ES-I3 (cell line): ENCODE results near the gene SOBP.

Experiments used
- H3K36me3 ChIP-seq: 2 replicates; pipeline ENCODE4 v1.6.1; 2013; ENCODE audit warnings: mild to moderate bottlenecking, low read length, control low read depth, moderate library complexity; ENCODE audit not compliant: insufficient read depth
- H3K4me1 ChIP-seq: 2 replicates; pipeline ENCODE4 v1.6.1; 2013; ENCODE audit warnings: mild to moderate bottlenecking, control low read depth, low read length; ENCODE audit not compliant: insufficient read depth
- H3K9ac ChIP-seq: 2 replicates; pipeline ENCODE4 v1.6.1; 2013; ENCODE audit warnings: low read depth, mild to moderate bottlenecking, low read length, moderate library complexity
- H3K9me3 ChIP-seq: 2 replicates; pipeline ENCODE4 v1.6.1; 2013; ENCODE audit warnings: mild to moderate bottlenecking, low read length, moderate library complexity; ENCODE audit not compliant: control insufficient read depth, insufficient read depth

SOBP gene

GRCh38 chr6:107690643-107691061 is 200.7 kb downstream of the SOBP start:
- no peaks in the 10 kb centered on the region for H3K9me3 ChIP-seq
- peaks cover 10% of the 10 kb centered on the region; the same call in 1 of the 2 replicates for H3K4me1 ChIP-seq
- H3K9ac ChIP-seq = no peak overlapping the region
- no peaks in the 10 kb centered on the region for H3K36me3 ChIP-seq

- Histone ChIP-seq H3K9ac (no peak overlapping the region), H3K9me3 (no peaks in the 10 kb centered on the region), H3K4me1 (peaks cover 10% of the 10 kb centered on the region; the same call in 1 of the 2 replicates), H3K36me3 (no peaks in the 10 kb centered on the region)
Observed at GRCh38 chr6:107691062-107691751, 201.3 kb downstream of the SOBP start.

GRCh38 chr6:107692351-107692750 is 202.4 kb downstream of the SOBP start:
- Histone ChIP-seq H3K36me3 (no peaks in the 10 kb centered on the region), H3K9ac (no peak overlapping the region), H3K9me3 (no peaks in the 10 kb centered on the region), H3K4me1 (peaks cover 10% of the 10 kb centered on the region; the same call in 1 of the 2 replicates)

- Histone ChIP-seq H3K9me3 (no peaks in the 10 kb centered on the region), H3K36me3 (no peaks in the 10 kb centered on the region; the same call in 1 of the 2 replicates), H3K9ac (no peak overlapping the region), H3K4me1 (peaks cover 15% of the 10 kb centered on the region; the same call in 1 of the 2 replicates)
Observed at GRCh38 chr6:107695061-107695720, 205.3 kb downstream of the SOBP start.

GRCh38 chr6:107697682-107698081 is 207.8 kb downstream of the SOBP start:
- H3K9ac ChIP-seq = no peak overlapping the region
- no peaks in the 10 kb centered on the region; the same call in 1 of the 2 replicates for H3K36me3 ChIP-seq
- 0 out of 2 replicates have a peak, but pooled peaks cover 7% of the 10 kb centered on the region for H3K4me1 ChIP-seq
- H3K9me3 ChIP-seq = no peaks in the 10 kb centered on the region

- Histone ChIP-seq H3K36me3 (no peaks in the 10 kb centered on the region; the same call in 1 of the 2 replicates), H3K4me1 (0 out of 2 replicates have a peak, but pooled peaks cover 7% of the 10 kb centered on the region)
Observed at GRCh38 chr6:107698146-107698545, 208.2 kb downstream of the SOBP start.

GRCh38 chr6:107699254-107699653 is 209.3 kb downstream of the SOBP start:
- no peaks in the 10 kb centered on the region for H3K9me3 ChIP-seq
- no peaks in the 10 kb centered on the region; the same call in 1 of the 2 replicates for H3K36me3 ChIP-seq
- no peak overlapping the region for H3K9ac ChIP-seq
- H3K4me1 ChIP-seq = 0 out of 2 replicates have a peak, but pooled peaks cover 7% of the 10 kb centered on the region

More at GRCh38 chr6:107698146-107698545, 208.2 kb downstream of the SOBP start:
- Histone ChIP-seq H3K9ac (no peak overlapping the region), H3K9me3 (no peaks in the 10 kb centered on the region)

- Histone ChIP-seq H3K36me3 (no peaks in the 10 kb centered on the region; the same call in 1 of the 2 replicates), H3K4me1 (0 out of 2 replicates have a peak, but pooled peaks cover 7% of the 10 kb centered on the region), H3K9me3 (no peaks in the 10 kb centered on the region), H3K9ac (no peak overlapping the region)
Observed at GRCh38 chr6:107699697-107700325, 209.9 kb downstream of the SOBP start.

- H3K36me3 ChIP-seq = no peaks in the 10 kb centered on the region
- H3K4me1 ChIP-seq = 0 out of 2 replicates have a peak, but pooled peaks cover 7% of the 10 kb centered on the region
- no peak overlapping the region for H3K9ac ChIP-seq
- no peaks in the 10 kb centered on the region for H3K9me3 ChIP-seq
Observed at GRCh38 chr6:107703606-107704005, 213.7 kb downstream of the SOBP start.

- H3K36me3 ChIP-seq = no peaks in the 10 kb centered on the region
Observed at GRCh38 chr6:107704347-107705013, 214.6 kb downstream of the SOBP start.

GRCh38 chr6:107706516-107707115 is 216.7 kb downstream of the SOBP start:
- Histone ChIP-seq H3K9me3 (no peaks in the 10 kb centered on the region), H3K36me3 (no peaks in the 10 kb centered on the region), H3K9ac (no peak overlapping the region), H3K4me1 (no peaks in the 10 kb centered on the region)

More at GRCh38 chr6:107704347-107705013, 214.6 kb downstream of the SOBP start:
- Histone ChIP-seq H3K9me3 (no peaks in the 10 kb centered on the region), H3K9ac (no peak overlapping the region), H3K4me1 (0 out of 2 replicates have a peak, but pooled peaks cover 7% of the 10 kb centered on the region)

- Histone ChIP-seq H3K9ac (no peak overlapping the region), H3K36me3 (no peaks in the 10 kb centered on the region), H3K4me1 (peaks cover under 1% of the 10 kb centered on the region; the same call in 1 of the 2 replicates), H3K9me3 (no peaks in the 10 kb centered on the region)
Observed at GRCh38 chr6:107707346-107708275, 217.7 kb downstream of the SOBP start.

GRCh38 chr6:107708435-107708834 is 218.5 kb downstream of the SOBP start:
- Histone ChIP-seq H3K4me1 (peaks cover 8% of the 10 kb centered on the region), H3K36me3 (no peaks in the 10 kb centered on the region), H3K9me3 (no peaks in the 10 kb centered on the region), H3K9ac (no peak overlapping the region)
